CD4-positive, alpha-beta T cell treated with Interleukin-21 for 1 hour (primary cell): ENCODE data around the gene ZNF263.

Experiments
- DNase-seq: peaks from one replicate; pipeline ENCODE4 v3.0.0-alpha.2; 2020

The ZNF263 gene

GRCh38 chr16:3328643-3329042 is 45.4 kb downstream of the ZNF263 start:
- DNase-seq: no peak
